ENCODE measurements around the gene PIGZ. TPM values are rescaled to one million over a fixed set of nuclear protein-coding genes. Genes with fewer than 3 reads are reported as not detected.

Gene PIGZ
- total RNA-seq, 2 experiments from 2014 or later, result 0.65 to 0.71 TPM

DNA sequence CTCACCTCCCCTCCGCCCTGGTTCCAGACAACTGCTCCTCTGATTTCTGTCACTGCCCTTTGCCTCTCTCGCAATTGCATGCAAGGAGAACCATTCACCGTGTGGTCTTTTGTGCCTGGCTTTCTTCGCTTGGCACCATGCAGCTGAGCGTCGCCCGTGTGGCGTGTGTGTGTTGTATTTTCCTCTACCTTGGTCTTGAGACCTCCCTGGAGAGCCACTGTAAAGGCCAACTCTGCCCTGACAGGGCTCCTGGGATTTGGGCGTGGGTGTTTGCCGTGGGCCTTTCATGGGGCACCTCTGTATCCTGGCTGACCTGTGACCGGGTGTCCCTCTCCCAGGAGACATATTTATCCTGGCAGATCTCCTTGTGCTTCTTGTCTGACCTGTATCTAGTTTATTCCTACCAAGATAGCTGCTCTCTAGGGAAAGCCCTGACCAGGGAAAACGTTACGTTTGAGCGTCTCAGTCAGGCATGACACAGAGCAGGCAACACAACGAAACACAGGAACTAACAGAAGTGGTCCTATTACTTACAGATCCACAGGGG is 2.0 kb upstream of the PIGZ start:
- H3K9me3 Mint-ChIP-seq, result no peaks in the 10 kb centered on the region
- peaks cover 12% of the 10 kb centered on the region for H3K27me3 Mint-ChIP-seq
- intact Hi-C loops (cut with micrococcal nuclease), result loop anchor here (1.0 kb wide), 1 partner anchor 132 kb away; no protein-coding TSS in a partner anchor
- no peak overlapping the region for H3K27ac Mint-ChIP-seq
- H3K36me3 Mint-ChIP-seq, result no peaks in the 10 kb centered on the region
- peak overlapping the region; percentile 58 for H3K4me3 Mint-ChIP-seq
- ChIA-PET POLR2A (interaction anchor here (1.3 to 1.5 kb wide), 3 partner anchors 28 to 133 kb away, joined by 4 to 5 read pairs (median 5); partner anchors contain the start of genes NCBP2 and SENP5), CTCF (interaction anchor here (0.8 to 2.8 kb wide), 8 partner anchors 9 to 138 kb away, joined by 3 to 34 read pairs (median 4); partner anchors contain the start of genes MELTF and SENP5)
- peaks cover 12% of the 10 kb centered on the region for H3K4me1 Mint-ChIP-seq (ENCODE audit: low read depth)
- DNase-seq, result no peak

DNA sequence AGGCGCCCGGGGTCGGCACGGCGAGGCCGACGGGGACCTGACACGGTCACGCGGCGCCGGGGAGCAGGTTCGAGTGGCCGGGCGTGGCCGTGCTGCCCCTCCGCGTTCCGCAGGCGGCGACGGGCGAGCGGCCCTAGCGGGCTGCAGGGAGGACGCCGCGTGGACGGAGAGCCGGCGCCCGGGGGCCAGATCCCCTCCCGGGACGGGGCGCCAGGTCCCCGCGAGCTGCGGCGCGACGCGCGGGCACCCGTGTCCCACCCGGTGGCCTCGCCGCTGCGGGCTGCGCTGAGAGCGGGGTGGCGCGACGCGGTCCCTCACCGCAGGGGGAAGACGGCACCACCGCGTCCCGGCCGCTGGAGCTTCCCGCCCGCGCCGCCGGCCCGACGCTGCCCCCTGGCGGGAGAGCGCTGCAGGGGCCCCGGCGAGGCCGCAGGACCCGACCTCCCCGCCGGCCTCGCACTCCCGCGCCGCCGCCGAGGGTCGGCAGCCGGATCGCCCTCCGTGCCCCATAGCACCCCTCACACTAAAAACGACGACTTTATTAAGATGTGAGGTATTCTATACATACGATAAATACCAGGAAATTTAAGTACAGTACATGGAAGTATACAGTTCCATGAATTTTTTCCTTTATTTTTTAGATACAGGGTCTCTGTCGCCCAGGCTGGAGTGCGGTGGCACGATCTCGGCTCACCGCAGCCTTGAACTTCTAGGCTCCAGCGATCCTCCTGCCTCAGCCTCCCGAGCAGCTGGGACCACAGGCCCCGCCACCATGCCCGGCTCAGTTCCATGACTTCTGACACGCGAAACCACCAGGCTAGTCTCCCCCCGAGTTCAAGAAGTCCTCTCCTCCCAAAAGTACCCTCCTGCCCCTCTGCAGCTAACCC is 1.3 kb upstream of the PIGZ start:
- ChIA-PET POLR2A (interaction anchor here (0.7 to 2.3 kb wide), 5 partner anchors 28 to 258 kb away, joined by 4 to 8 read pairs (median 5); partner anchors contain the start of genes CEP19, NCBP2, PIGX and SENP5), CTCF (interaction anchor here (0.7 to 2.8 kb wide), 21 partner anchors 9 to 759 kb away, joined by 3 to 34 read pairs (median 3); partner anchors contain the start of genes MELTF, NCBP2, PAK2 and SENP5)
- H3K27me3 Mint-ChIP-seq, result peaks cover 12% of the 10 kb centered on the region
- H3K27ac Mint-ChIP-seq, result no peak overlapping the region
- peak overlapping the region; percentile 58 for H3K4me3 Mint-ChIP-seq
- H3K4me1 Mint-ChIP-seq (ENCODE audit: low read depth), result peaks cover 12% of the 10 kb centered on the region
- DNase-seq, result peak; percentile 78
- no peaks in the 10 kb centered on the region for H3K36me3 Mint-ChIP-seq
- peaks cover 6% of the 10 kb centered on the region for H3K9me3 Mint-ChIP-seq
- intact Hi-C loops (cut with micrococcal nuclease), result loop anchor here (1.0 to 5.0 kb wide), 3 partner anchors 27 to 363 kb away; partner anchors contain the start of gene NCBP2

DNA sequence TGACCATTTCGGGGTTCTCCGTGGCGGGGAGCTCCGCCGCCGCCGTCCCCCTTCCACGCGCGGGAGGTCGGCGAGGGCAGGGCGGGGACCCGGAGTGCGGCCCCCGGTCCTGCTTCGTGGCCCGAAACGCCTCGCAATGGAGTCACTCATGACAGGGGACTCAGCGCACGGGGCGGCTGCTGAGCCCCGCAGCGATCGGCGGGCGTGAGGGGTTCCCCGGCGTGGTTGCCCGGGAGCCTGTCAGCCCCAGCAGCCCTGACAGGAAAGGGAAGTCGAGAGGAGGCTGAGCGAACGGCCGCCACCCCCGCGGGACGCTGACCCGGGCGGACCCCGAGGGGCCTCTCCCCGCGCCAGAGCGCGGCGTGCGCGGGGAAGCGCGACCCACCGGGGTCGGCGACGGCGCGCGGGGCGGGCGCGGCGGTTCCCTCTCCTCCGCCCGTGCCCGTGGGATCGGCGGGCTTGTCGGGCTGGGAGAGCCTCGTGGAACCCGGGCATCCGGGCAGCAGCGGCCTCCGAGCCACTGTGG is 564 bp upstream of the PIGZ start:
- POLR2A ChIA-PET, result interaction anchor here (1.2 to 2.3 kb wide), 3 partner anchors 22 to 131 kb away, joined by 5 to 8 read pairs (median 5); partner anchors contain the start of gene NCBP2
- Mint-ChIP-seq H3K9me3 (peaks cover 6% of the 10 kb centered on the region), H3K36me3 (no peaks in the 10 kb centered on the region), H3K4me1 (ENCODE audit: low read depth) (peaks cover 12% of the 10 kb centered on the region), H3K27ac (no peak overlapping the region), H3K27me3 (peaks cover 12% of the 10 kb centered on the region), H3K4me3 (peak overlapping the region; percentile 73)
- CTCF ChIA-PET, result interaction anchor here (0.7 to 2.8 kb wide), 19 partner anchors 9 to 759 kb away, joined by 3 to 34 read pairs (median 3); partner anchors contain the start of genes MELTF, NCBP2, PAK2 and SENP5
- DNase-seq, result peak; percentile 62
- intact Hi-C loops (cut with micrococcal nuclease), result loop anchor here (2.0 to 5.0 kb wide), 2 partner anchors 26 to 362 kb away; partner anchors contain the start of gene NCBP2

DNA sequence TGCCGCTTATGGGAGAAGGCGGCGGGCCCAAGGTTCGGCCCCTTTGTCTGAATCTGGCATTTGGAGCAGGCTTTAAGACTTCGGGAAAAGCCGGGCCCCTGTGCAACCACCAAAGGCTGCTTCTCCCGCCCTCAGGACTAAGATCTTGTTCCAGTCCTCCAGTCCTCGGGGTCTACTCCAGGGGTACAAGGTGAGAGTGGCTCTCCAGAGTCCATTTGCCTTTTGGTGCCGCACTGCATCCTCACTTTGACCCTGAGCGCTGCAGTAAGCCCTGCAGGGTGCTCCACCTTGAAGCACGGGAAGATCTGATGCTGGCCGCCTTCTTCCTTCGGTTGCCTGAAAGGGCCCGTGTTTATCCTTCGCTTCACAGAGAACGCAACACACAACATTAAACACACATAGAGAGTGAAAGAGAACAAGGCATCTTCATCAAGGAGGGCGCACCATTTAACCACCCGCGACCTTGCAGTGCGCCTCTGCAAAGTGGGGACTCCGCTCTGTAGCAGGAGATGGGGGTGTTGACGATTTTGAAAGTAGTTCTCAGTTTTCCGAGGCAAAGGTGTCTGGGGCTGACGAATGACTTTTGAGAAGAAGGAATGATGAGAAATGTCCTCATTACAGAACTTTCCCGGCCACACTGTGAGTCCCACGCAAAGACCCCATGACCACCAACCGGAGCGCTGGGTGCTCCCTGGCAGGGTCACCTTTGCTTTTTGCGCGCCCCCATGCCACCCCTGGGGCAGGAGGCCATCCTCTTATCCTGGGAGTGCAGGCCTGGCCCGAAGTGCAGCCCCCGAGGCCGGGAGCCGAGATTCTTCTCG is 1.0 kb downstream of the PIGZ start:
- Mint-ChIP-seq H3K9me3 (peaks cover 6% of the 10 kb centered on the region), H3K4me3 (peak overlapping the region; percentile 67), H3K4me1 (ENCODE audit: low read depth) (peaks cover 12% of the 10 kb centered on the region), H3K27me3 (peaks cover 12% of the 10 kb centered on the region), H3K36me3 (no peaks in the 10 kb centered on the region), H3K27ac (no peak overlapping the region)
- CTCF ChIA-PET, result interaction anchor here (1.1 kb wide), 1 partner anchor 14 kb away, joined by 3 read pairs; no protein-coding TSS in a partner anchor
- POLR2A ChIA-PET, result interaction anchor here (1.2 to 2.3 kb wide), 2 partner anchors 20 to 26 kb away, joined by 5 to 8 read pairs; partner anchors contain the start of gene NCBP2
- DNase-seq, result no peak
- intact Hi-C loops (cut with micrococcal nuclease), result loop anchor here (2.0 to 5.0 kb wide), 2 partner anchors 25 to 360 kb away; partner anchors contain the start of gene NCBP2

DNA sequence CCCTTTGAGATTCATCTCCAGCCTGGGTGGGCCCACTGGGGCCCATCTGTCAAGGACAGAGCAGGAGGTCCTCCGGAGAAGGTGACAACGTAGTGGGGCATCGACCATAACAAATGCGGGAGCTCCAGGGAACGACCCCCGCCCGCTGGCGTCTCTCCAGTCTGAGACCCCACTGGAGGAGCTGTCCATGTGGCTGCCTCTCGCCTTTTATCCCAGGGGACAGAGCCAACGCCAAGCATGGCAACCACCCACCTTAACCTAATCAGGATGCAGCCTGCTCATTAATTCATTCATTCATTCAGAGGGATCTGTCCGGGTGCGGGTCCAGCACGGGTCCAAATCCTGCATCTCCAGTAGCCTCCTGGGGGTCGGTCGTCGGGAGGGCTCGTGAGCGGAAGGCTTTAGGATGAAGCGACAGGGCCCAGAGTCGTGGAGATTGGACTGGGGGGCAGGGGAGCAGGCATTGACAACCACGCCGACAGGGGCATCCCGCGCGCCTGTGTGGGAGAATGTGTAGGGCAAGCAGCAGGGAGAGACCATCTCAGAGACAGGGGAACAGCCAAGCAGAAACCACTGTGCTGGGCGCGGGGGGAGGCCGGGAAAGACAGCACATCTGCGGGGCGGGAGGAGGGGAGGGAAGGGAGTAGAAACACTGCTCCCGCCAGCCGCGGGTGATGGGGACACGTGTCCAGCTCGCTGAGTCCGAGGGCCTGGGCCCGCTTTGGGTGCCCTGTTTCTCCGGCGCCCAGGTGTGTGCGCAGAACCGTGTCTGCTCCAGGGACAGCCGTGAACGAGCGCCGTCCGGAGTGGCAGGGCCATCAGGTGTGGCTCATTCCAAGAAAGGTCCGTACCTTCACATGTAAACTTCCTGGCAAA is 1.9 kb downstream of the PIGZ start:
- ChIA-PET CTCF (interaction anchor here (1.1 to 1.5 kb wide), 2 partner anchors 15 to 24 kb away, joined by 3 read pairs; partner anchors contain the start of gene NCBP2), POLR2A (no interaction called here)
- intact Hi-C loops (cut with micrococcal nuclease), result loop anchor here (5.0 kb wide), 1 partner anchor 359 kb away; no protein-coding TSS in a partner anchor
- Mint-ChIP-seq H3K27ac (no peak overlapping the region), H3K36me3 (no peaks in the 10 kb centered on the region), H3K4me3 (no peak overlapping the region), H3K4me1 (ENCODE audit: low read depth) (peaks cover 12% of the 10 kb centered on the region), H3K27me3 (peaks cover 12% of the 10 kb centered on the region), H3K9me3 (peaks cover 6% of the 10 kb centered on the region)
- DNase-seq, result no peak

DNA sequence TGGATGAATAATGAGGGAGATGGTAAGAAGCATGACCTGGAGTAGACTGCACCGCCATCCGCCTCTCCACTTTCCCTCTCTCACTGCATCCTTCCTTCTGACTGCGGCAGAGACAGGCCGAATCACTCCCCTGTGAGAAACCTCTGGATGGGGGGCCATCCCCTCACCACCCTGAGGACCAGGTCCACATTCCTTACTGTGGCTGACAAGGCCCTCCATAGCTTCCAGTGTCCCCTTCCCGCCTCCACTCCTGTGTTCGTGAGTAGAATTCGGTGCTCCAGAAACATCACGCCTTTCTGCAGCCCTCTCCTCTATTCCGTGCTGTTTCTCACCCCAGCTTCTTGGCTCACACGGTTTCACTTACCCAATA is 2.8 kb downstream of the PIGZ start:
- DNase-seq, result no peak
- peaks cover 6% of the 10 kb centered on the region for H3K9me3 Mint-ChIP-seq
- no peak overlapping the region for H3K27ac Mint-ChIP-seq
- ChIA-PET CTCF (interaction anchor here (1.1 to 1.5 kb wide), 2 partner anchors 14 to 23 kb away, joined by 3 read pairs; partner anchors contain the start of gene NCBP2), POLR2A (no interaction called here)
- H3K4me3 Mint-ChIP-seq, result no peak overlapping the region
- intact Hi-C loops (cut with micrococcal nuclease), result loop anchor here (5.0 kb wide), 1 partner anchor 358 kb away; no protein-coding TSS in a partner anchor
- peaks cover 9% of the 10 kb centered on the region for H3K27me3 Mint-ChIP-seq
- peaks cover 12% of the 10 kb centered on the region for H3K4me1 Mint-ChIP-seq (ENCODE audit: low read depth)
- no peaks in the 10 kb centered on the region for H3K36me3 Mint-ChIP-seq

DNA sequence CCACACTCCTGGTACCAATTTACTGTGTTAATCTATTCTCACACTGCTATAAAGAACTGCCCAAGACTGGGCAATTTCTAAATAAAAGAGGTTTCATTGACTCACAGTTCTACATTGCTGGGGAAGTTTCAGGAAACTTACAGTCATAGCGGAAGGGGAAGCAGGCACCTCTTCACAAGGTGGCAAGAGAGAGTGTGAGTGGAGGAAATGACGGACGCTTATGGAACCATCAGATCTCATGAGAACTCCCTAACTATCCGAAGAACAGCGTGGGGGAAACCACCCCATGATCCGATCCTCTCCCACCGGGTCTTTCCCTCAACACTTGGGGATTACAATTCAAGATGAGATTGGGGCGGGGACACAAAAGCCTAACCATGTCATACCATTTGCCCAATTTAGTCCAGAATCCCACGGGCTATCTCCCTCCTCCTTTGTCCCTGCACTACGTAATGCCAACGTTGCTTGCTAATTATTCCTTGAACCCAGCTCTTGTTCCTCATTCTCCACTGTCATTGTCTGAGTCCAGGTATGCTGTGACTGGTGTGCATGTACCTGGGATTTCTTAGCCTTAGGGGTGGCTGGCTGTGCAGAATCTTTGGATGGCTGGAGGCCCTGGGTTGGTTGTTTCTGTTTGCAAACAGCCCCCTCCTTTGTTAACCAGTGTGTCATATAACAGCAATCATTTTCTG is 3.4 kb downstream of the PIGZ start:
- peaks cover 6% of the 10 kb centered on the region for H3K9me3 Mint-ChIP-seq
- intact Hi-C loops (cut with micrococcal nuclease), result loop anchor here (5.0 kb wide), 1 partner anchor 358 kb away; no protein-coding TSS in a partner anchor
- POLR2A ChIA-PET, result no interaction called here
- no peak for DNase-seq
- peaks cover 9% of the 10 kb centered on the region for H3K4me1 Mint-ChIP-seq (ENCODE audit: low read depth)
- H3K27me3 Mint-ChIP-seq, result peaks cover 3% of the 10 kb centered on the region
- H3K27ac Mint-ChIP-seq, result no peak overlapping the region
- H3K36me3 Mint-ChIP-seq, result no peaks in the 10 kb centered on the region
- H3K4me3 Mint-ChIP-seq, result no peak overlapping the region
- CTCF ChIA-PET, result no interaction called here

DNA sequence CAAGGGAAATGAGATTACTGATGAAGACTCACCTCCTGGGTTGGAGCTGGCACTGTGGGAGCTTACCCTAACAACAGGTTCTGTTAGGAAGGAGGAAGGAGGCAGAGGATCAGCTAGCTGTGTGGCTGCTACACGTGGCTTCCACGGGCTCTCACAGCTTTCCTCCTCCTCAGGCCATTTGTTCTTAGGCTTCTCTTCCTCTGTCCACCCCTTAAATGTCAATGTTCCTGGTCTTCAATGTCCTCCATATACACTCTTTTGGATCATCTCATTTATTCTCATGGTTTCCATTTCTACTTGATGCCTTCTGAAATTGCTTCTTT is 5.0 kb downstream of the PIGZ start:
- Mint-ChIP-seq H3K4me1 (ENCODE audit: low read depth) (peaks cover 7% of the 10 kb centered on the region), H3K4me3 (no peak overlapping the region), H3K36me3 (no peaks in the 10 kb centered on the region), H3K9me3 (peaks cover 6% of the 10 kb centered on the region), H3K27ac (no peak overlapping the region), H3K27me3 (peaks cover 2% of the 10 kb centered on the region)
- POLR2A ChIA-PET, result no interaction called here
- intact Hi-C loops (cut with micrococcal nuclease), result no loop called here
- no peak for DNase-seq
- CTCF ChIA-PET, result interaction anchor here (1.2 kb wide), 1 partner anchor 126 kb away, joined by 5 read pairs; no protein-coding TSS in a partner anchor

DNA sequence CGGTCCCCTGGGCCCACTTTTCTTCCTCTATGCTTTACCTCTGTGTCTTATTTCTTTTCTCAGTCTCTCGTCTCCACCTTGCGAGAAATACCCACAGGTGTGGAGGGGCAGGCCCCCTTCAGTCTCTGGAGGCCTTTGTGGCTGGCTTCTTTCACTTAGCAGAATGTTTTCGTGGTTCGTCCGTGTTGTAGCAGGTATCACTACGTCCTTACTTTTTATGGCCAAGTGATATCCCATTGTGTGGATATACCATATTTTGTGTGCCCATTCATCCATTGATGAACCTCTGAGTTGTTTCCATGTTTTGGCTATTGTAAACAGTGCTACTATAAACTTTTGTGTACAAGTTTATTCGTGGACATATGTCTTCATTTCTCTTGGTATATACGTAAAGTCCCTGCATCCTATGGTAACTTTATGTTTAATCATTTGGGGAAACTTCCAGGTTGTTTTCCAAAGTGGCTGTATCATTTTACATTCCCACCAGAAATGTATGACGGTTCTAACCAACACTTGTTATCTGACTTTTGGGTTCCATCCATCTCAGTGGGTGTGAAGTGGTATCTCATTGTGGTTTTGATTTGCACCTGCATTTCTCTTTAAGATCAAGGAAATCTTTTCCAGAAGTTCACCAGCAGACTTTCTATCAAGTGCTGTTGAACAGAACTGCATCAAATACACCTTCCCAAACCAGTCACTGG is 5.6 kb downstream of the PIGZ start:
- peaks cover 6% of the 10 kb centered on the region for H3K4me1 Mint-ChIP-seq (ENCODE audit: low read depth)
- DNase-seq, result no peak

More for the DNA sequence above, 5.6 kb downstream of the PIGZ start:
- ChIA-PET POLR2A (no interaction called here), CTCF (interaction anchor here (1.2 kb wide), 1 partner anchor 125 kb away, joined by 5 read pairs; no protein-coding TSS in a partner anchor)
- peaks cover under 1% of the 10 kb centered on the region for H3K27me3 Mint-ChIP-seq
- H3K27ac Mint-ChIP-seq, result no peak overlapping the region
- peaks cover 6% of the 10 kb centered on the region for H3K9me3 Mint-ChIP-seq
- no peaks in the 10 kb centered on the region for H3K36me3 Mint-ChIP-seq
- intact Hi-C loops (cut with micrococcal nuclease), result no loop called here
- H3K4me3 Mint-ChIP-seq, result no peak overlapping the region
